OCI-LY7 (cell line): ENCODE results near the gene CHCHD6.

ENCODE experiments used
- EZH2phosphoT487 ChIP-seq: fragments of 200-600 bp; sonication (generic); IDR thresholded peaks from 2 replicates; pipeline ENCODE4 v1.6.1; 2018; ENCODE audit warnings: low read depth, borderline replicate concordance, mild to moderate bottlenecking, mixed run types, antibody characterized with exemption, low read length, moderate library complexity, mixed read lengths
- TF ChIP-seq, protein P1 (sequence below): fragments of 200-600 bp; sonication (generic); conservative IDR thresholded peaks from 2 replicates; pipeline ENCODE4 v1.5.1; 2014; ENCODE audit warnings: mild to moderate bottlenecking, antibody characterized with exemption, low read length, moderate library complexity, mixed read lengths

DNA sequence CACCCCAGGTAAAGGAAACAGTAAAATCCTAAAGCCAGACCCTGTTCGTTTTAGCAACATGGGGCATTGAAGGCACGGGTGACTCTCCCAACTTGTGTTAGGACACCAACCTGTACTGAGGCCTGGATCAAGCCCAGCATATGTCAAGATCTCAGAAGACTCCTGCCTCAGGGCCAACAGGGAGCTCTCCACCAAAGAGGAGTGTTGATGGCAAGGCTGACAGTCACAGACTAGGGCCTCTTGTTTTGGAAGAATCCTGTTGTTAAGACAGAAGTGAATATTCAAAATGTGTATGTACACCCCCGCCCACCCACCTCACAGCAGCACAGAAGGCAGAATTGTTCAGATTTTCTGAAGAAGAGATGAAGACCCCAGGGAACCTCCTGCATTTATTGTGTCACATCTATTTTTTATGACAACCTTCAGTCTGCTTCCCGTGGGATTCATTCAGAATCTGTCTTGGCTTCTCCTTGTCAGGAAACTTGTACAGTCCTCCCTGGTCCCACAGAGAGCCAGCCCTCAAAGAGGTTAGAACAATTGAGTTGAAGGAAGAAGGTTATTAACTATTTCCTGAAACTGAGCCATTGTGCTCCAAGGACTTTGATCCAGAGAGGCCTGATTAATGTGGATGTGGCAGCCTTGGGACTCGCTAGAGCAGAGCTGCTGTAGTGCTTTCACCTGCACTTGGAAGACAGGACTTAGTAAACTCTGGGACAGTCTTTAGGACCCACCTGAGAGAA lies 217.2 kb downstream of the CHCHD6 start:
- TF ChIP-seq, protein P1, sequence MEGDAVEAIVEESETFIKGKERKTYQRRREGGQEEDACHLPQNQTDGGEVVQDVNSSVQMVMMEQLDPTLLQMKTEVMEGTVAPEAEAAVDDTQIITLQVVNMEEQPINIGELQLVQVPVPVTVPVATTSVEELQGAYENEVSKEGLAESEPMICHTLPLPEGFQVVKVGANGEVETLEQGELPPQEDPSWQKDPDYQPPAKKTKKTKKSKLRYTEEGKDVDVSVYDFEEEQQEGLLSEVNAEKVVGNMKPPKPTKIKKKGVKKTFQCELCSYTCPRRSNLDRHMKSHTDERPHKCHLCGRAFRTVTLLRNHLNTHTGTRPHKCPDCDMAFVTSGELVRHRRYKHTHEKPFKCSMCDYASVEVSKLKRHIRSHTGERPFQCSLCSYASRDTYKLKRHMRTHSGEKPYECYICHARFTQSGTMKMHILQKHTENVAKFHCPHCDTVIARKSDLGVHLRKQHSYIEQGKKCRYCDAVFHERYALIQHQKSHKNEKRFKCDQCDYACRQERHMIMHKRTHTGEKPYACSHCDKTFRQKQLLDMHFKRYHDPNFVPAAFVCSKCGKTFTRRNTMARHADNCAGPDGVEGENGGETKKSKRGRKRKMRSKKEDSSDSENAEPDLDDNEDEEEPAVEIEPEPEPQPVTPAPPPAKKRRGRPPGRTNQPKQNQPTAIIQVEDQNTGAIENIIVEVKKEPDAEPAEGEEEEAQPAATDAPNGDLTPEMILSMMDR, result no peak
- no peak for TF ChIP-seq EZH2phosphoT487
